Hematopoietic multipotent progenitor cell treated with erythropoietin and hydrocortisone succinate and interleukin-3 and kit ligand, for 4 days (in vitro differentiated cells): ENCODE data around the gene ZFAND3.
"Not testable (repeated sequence)": the region's sequence is repeated elsewhere in the genome, so short reads cannot be mapped to it uniquely, and the experiment has no call there.

Experiments
- DNase-seq: peaks from one replicate; pipeline ENCODE4 v3.0.0-alpha.2; 2015

Gene ZFAND3

DNA sequence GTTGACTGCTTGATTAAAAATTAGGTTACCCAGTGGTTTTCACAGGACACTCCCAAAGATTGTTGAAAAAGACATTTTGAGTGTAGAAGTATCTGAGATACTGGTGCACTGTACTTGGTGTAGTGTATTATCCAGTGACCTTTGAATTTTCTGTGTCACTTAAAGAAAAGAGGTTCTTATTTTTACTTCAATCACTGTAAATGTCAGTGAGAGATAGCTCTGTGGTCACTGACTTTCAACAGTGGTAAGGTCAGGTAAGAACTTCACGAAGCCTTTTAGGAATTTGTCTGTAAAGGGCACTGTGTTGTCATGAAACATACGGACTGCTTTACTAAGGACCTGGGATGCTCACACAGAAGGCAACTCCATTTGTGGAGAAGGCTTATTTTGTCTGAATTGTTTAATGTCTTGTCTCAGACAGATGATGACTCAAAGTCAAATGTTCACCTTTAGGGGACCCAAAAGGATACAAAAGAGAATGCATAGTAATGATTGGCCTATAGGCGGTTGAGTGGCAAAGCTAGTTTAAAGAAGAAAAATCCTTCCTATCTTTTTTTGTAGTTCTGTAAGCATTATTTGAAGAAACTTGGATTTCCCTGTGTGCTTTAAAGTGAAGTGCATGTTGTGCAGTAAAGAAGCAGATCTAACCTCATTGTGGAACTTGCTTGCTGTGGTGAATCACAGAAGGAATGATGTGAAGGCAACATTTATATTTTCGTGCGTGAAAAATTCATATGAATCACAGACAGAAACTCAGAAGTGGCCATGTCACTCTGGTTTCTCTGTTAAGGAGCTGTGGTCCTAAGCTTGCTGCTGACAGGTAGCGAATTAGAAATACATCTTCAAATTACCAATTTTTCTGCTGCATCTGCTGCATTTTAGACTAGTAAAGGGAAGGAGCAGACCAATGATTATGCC lies 47.3 kb downstream of the ZFAND3 start:
- DNase-seq: no peak

DNA sequence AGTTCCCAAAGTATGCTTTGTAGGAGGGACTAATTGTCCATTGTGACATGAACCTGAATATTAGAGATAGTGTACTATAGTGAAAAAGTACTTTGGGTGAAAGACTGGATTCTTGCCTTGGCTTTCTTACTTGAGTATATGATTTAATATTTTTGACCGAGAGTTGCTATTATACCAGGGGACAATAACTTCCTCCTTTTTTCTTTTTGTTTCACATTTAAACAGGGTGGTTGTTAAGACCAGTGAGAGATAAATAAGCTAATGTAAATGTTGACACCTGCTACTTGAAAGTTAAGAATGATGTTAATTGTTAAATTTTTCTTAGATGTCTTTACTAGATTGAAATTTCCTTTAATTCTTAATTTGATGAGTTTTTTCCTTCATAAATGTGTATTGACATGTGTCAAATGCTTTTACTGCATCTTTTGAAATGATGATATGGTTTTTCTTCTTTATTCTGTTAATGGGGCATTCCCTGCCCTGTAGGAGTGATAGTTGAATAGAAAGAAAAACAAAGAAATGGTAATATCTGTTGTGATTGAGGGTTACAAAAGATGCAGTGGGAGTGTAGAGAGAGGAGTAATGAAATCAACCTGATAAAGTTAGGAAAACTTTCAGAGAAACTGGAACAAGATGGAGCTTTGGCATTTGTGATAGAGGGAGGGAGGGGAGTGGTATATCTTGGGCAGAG lies 48.4 kb downstream of the ZFAND3 start:
- DNase-seq: peak; percentile 36

- DNase-seq: no peak
Observed at GRCh38 chr6:37868447-37868825, 48.9 kb downstream of the ZFAND3 start.

DNA sequence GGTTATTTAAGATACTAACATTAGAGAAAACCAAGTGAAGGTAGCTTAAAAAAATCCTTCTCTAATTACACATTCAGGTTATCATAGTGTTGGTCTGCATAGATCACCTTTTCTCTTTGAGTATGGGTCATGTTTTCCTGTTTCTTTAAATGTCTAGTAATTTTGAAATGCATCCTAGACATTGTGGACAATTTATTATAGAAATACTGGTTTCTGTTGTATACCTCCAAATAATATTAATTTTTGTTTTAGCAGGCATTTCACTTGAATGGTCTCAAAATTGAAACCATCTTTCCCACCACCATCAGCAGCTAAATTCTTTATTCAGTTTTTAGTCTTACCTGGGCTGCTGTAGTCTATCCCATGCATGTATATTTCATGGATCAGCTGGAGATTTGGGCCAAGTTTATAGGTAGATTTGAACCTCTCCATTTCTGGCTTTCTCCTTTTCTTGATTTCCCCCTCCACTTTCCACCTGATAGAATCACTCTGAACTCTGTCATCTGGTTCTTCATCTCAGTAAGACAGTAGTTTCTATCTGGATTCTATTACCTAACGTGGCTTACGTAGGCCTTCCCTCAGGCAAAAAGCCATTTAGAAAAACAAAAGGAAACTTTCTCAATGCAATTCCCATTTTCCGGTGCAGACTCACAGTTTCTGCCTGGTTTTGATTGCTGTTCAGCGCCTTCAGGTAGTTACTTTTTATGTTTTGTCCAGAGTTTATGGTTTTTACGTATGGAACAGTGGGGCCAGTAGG lies 52.3 kb downstream of the ZFAND3 start:
- no peak for DNase-seq

GRCh38 chr6:37872373-37872745 lies 52.8 kb downstream of the ZFAND3 start:
- DNase-seq: no peak

- DNase-seq: no peak
Observed at GRCh38 chr6:37874726-37875125, 55.2 kb downstream of the ZFAND3 start.

GRCh38 chr6:37875561-37876309 lies 56.2 kb downstream of the ZFAND3 start:
- DNase-seq: no peak

DNA sequence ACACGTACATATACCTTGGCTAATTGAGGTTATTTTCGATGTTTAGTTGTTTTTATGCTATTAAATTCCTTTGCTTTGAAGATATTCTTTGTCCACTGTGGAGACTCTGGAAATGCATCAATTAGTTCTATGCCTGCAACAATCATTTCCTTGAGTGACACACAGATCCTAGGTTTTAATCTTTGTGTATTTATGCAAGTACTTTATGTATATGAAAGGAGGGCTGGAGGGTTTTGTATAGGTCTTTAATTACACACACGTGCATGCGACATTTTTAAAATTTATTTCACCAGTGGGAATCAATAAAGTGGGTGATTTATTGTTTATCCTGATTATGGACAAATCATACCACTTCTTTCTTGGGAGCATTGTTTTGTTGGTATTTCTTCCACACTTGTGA lies 57.3 kb downstream of the ZFAND3 start:
- DNase-seq: no peak

DNA sequence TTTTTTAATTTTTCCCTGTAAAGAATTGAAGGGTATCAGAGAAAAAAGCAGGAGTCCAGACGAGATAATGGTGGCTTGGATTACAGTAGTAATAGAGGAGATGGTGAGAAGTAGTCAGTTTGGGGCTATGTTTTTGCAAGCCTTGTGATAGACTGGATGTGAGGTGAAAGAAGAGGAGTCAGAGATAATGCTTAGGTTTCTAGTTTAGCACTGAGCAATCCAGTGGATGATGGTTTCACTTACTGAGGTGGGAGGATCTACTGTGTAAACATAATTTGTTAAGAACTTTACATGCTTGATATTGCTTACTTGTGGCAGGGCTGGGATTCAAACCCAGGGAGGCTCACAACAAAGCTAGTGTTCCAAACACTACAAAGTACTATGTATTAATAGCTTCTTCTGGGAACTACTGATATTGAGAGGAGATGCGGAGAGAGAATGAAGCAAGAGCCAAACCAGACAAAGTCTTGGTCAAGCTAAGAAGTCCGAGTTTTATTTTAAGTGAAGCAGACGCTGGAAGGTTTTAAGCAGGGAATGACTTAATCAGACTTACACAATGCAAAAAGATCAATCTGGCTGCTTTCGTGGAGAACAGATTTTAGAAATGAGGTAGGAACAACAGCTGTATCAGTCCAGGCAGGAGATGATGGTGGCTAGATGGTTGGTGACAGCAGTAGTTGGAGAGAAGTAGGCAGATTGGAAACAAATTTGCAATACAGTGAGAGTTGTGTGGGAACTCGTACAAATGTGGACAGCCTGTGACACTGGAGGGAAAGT lies 58.0 kb downstream of the ZFAND3 start:
- no peak for DNase-seq

DNA sequence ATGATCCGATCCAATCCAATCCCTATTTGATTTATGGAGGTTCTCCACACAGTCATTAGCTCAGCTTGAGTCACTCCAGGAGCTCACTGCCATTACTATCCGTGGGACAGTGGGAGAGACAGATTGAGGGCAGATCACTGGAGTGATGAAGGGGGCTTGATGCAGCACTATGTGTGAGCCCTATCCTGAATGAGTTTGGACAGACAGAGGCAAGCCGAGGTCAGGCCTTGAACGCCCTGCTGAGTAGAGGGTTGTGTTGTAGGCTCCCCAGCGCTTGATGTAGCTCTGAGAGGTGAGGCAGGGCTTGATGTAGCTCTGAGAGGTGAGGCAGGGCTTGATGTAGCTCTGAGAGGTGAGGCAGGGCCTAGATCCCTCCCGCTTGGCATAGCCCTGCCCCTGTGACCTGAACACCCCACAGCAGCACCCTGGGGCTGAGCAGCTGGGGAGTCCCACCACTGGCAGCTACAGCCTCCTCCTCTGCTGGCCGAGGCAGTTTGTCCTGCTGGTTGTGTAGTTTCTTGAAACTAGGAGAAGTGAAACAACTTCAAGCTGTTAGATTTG lies 58.7 kb downstream of the ZFAND3 start:
- no peak for DNase-seq

DNA sequence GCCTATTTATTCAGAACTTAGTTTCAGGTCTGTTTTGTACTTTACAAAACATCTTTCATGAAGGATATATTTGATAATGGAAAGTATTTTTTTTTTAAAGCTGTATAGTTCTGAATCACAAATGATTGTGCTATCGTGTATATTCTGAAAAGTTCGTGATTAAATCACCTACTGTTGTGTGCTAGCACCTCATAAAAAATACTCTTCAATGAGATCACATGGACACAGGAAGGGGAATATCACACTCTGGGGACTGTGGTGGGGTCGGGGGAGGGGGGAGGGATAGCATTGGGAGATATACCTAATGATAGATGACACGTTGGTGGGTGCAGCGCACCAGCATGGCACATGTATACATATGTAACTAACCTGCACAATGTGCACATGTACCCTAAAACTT lies 61.1 kb downstream of the ZFAND3 start:
- DNase-seq: not testable (repeated sequence)

DNA sequence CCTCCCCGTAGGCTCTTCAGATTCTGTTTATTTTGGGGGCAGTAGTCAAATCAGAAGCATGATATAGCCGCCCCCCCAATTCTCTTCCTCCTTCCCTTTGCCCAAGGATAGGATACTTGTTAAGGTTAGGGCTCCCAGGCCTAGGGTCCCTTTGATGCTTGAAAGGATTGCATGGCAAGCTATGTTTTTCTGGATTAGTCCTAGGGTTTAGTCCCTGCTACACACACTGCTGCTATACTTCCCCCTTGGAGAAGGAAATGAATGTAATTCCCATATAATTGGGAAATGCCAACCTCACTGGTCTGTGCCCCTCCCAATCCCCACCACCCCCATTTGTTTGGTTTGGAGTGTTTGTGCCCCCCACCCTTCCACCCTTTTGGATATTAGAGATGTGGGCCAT lies 62.8 kb downstream of the ZFAND3 start:
- DNase-seq: no peak

- DNase-seq: no peak
Observed at GRCh38 chr6:37882724-37883413, 63.3 kb downstream of the ZFAND3 start.

- no peak for DNase-seq
Observed at GRCh38 chr6:37884548-37884947, 65.0 kb downstream of the ZFAND3 start.

GRCh38 chr6:37889051-37889450 lies 69.5 kb downstream of the ZFAND3 start:
- DNase-seq: no peak

- DNase-seq: no peak
Observed at GRCh38 chr6:37889486-37889885, 70.0 kb downstream of the ZFAND3 start.

GRCh38 chr6:37891072-37891471 lies 71.5 kb downstream of the ZFAND3 start:
- DNase-seq: no peak

DNA sequence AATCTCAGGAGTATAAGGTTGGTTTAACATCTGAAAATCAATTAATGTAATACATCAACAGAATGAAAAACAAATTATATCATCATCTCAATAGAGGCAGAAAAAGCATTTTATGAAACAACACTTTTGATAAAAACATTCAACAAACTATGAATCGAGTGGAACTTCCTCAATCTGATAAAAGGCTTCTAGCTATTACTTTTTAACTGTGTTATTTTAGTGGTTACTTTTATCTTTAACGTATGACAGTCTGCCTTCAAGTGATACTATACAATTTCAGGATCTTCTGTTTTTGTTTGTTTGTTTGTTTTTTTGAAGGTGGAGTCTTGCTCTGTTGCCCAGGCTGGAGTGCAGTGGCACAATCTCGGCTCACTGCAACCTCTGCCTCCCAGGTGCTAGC lies 73.7 kb downstream of the ZFAND3 start:
- peak; percentile 55 for DNase-seq

- not testable (repeated sequence) for DNase-seq
Observed at GRCh38 chr6:37893734-37894133, 74.2 kb downstream of the ZFAND3 start.

DNA sequence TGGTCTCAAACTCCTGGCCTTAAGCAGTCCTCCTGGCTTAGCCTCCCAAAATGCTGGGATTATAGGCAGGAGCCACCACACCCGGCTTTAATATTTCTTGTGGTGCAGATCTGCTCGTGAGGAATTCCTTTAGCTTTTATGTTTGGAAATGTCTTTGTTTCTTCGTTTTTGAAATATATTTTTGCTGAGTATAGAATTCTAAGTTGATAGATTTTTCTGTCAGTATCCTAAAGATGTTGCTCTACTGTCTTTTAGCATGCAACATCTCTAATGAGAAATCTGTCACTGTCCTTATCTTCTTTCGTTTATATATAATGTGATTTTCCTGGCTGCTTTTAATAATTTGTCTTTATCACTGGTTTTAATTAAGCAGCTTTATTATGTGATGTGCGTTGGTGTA lies 75.1 kb downstream of the ZFAND3 start:
- DNase-seq: no peak

DNA sequence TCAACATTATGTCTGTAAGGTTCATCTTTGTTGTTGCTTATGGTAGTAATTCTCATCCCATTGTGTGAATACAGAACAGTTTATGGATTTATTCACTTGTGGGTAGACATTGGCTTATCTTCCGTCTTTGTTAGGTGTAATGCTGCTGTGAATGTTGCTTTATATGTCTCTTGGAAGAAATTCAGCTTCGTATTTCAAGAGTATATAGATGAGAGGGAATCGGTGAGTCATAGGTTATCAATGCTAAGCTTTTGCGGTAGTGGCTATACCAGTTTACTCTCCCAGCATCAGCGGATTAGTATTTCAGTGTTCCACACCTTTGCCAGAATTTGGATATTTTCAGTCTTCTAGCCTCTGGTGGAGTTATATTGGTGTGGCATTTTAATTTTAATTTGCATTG lies 77.8 kb downstream of the ZFAND3 start:
- no peak for DNase-seq
